NT2/D1 (cell line): ENCODE data around the gene MFSD2A.

Experiments used
- DNase-seq: peaks from one replicate; pipeline ENCODE4 v3.0.0-alpha.2; 2011; ENCODE audit warnings: low read depth, low spot score
- H3K27me3 ChIP-seq: 2 replicates; pipeline ENCODE4 v1.6.0; 2011; ENCODE audit warnings: mild to moderate bottlenecking; ENCODE audit not compliant: insufficient read length, insufficient read depth
- H3K36me3 ChIP-seq: 2 replicates; pipeline ENCODE4 v1.6.1; 2011; ENCODE audit warnings: mild to moderate bottlenecking, low read length, mixed read lengths; ENCODE audit not compliant: insufficient read depth, insufficient read length
- H3K4me1 ChIP-seq: 2 replicates; pipeline ENCODE4 v1.5.1; 2011; ENCODE audit not compliant: insufficient read depth, insufficient read length
- H3K4me3 ChIP-seq: 2 replicates; pipeline ENCODE4 v1.5.1; 2011; ENCODE audit warnings: low read depth; ENCODE audit not compliant: insufficient read length
- H3K9ac ChIP-seq: 2 replicates; pipeline ENCODE4 v1.6.0; 2011; ENCODE audit warnings: low read depth; ENCODE audit not compliant: insufficient read length
- H3K9me3 ChIP-seq: 2 replicates; pipeline ENCODE4 v1.5.1; 2011; ENCODE audit warnings: mild to moderate bottlenecking, low read length; ENCODE audit not compliant: insufficient read depth
- SUZ12 ChIP-seq: IDR thresholded peaks from 2 replicates; pipeline ENCODE4 v1.6.1; 2011; ENCODE audit not compliant: insufficient read length, insufficient read depth; ENCODE audit errors: extremely low read depth
- YY1 ChIP-seq: IDR thresholded peaks from 2 replicates; pipeline ENCODE4 v1.6.1; 2011; ENCODE audit not compliant: insufficient read length, insufficient read depth
- ZNF274 ChIP-seq: IDR thresholded peaks from 2 replicates; pipeline ENCODE4 v1.6.1; 2011; ENCODE audit warnings: mild to moderate bottlenecking, low read depth, low read length

The MFSD2A gene

GRCh38 chr1:39952359-39953110 is 2.4 kb upstream of the MFSD2A start:
- TF ChIP-seq ZNF274: no peak
- TF ChIP-seq SUZ12: no peak
- no peak for TF ChIP-seq YY1
- DNase-seq: no peak
- H3K4me1 ChIP-seq: peaks cover 8% of the 10 kb centered on the region

GRCh38 chr1:39954324-39954869 is 548 bp upstream of the MFSD2A start:
- no peaks in the 10 kb centered on the region for H3K9me3 ChIP-seq
- no peak for DNase-seq
- H3K36me3 ChIP-seq: peaks cover 18% of the 10 kb centered on the region
- H3K9ac ChIP-seq: peak overlapping the region; percentile 21
- peaks cover 14% of the 10 kb centered on the region for H3K4me1 ChIP-seq
- H3K4me3 ChIP-seq: peak overlapping the region; percentile 27
- peaks cover 40% of the 10 kb centered on the region for H3K27me3 ChIP-seq
- TF ChIP-seq SUZ12: no peak
- TF ChIP-seq ZNF274: no peak
- TF ChIP-seq YY1: no peak

More at GRCh38 chr1:39952359-39953110, 2.4 kb upstream of the MFSD2A start:
- H3K9me3 ChIP-seq: no peaks in the 10 kb centered on the region
- peaks cover 7% of the 10 kb centered on the region for H3K36me3 ChIP-seq
- H3K9ac ChIP-seq: no peak overlapping the region
- peaks cover 40% of the 10 kb centered on the region for H3K27me3 ChIP-seq
- H3K4me3 ChIP-seq: no peak overlapping the region

- TF ChIP-seq SUZ12 (no peak), YY1 (no peak), ZNF274 (no peak)
- Histone ChIP-seq H3K36me3 (peaks cover 25% of the 10 kb centered on the region), H3K9me3 (no peaks in the 10 kb centered on the region), H3K4me3 (peak overlapping the region; percentile 79), H3K9ac (peak overlapping the region; percentile 89), H3K4me1 (peaks cover 19% of the 10 kb centered on the region), H3K27me3 (peaks cover 40% of the 10 kb centered on the region)
- no peak for DNase-seq
Measured at GRCh38 chr1:39955547-39956539, 898 bp downstream of the MFSD2A start.

- no peak for TF ChIP-seq ZNF274
- no peak for TF ChIP-seq YY1
- TF ChIP-seq SUZ12: no peak
- H3K27me3 ChIP-seq: peaks cover 37% of the 10 kb centered on the region
- peaks cover 24% of the 10 kb centered on the region for H3K4me1 ChIP-seq
- no peak overlapping the region for H3K9ac ChIP-seq
- no peaks in the 10 kb centered on the region for H3K9me3 ChIP-seq
- no peak overlapping the region for H3K4me3 ChIP-seq
- peaks cover 34% of the 10 kb centered on the region for H3K36me3 ChIP-seq
- no peak for DNase-seq
Measured at GRCh38 chr1:39957299-39958015, 2.5 kb downstream of the MFSD2A start.

GRCh38 chr1:39958403-39959200 is 3.7 kb downstream of the MFSD2A start:
- DNase-seq: no peak
- Histone ChIP-seq H3K4me3 (no peak overlapping the region), H3K27me3 (peaks cover 27% of the 10 kb centered on the region), H3K4me1 (peaks cover 24% of the 10 kb centered on the region), H3K9me3 (no peaks in the 10 kb centered on the region), H3K36me3 (peaks cover 36% of the 10 kb centered on the region), H3K9ac (no peak overlapping the region)
- no peak for TF ChIP-seq SUZ12

- no peak for DNase-seq
- Histone ChIP-seq H3K4me3 (no peak overlapping the region), H3K4me1 (peaks cover 21% of the 10 kb centered on the region), H3K36me3 (peaks cover 38% of the 10 kb centered on the region), H3K9ac (no peak overlapping the region), H3K9me3 (no peaks in the 10 kb centered on the region), H3K27me3 (peaks cover 15% of the 10 kb centered on the region)
- TF ChIP-seq SUZ12: no peak
- TF ChIP-seq YY1: no peak
Measured at GRCh38 chr1:39959651-39960333, 4.8 kb downstream of the MFSD2A start.
